Measurements from ENCODE around the gene NCAM2. TPM values are rescaled to one million over a fixed set of nuclear protein-coding genes. Genes with fewer than 3 reads are reported as not detected.

NCAM2 gene
- polyA plus RNA-seq, 3 donors: not detected

GRCh38 chr21:21279193-21279901, 281.1 kb downstream of the NCAM2 start:
- H3K4me1 Mint-ChIP-seq: no peaks in the 10 kb centered on the region
- Histone ChIP-seq H3K9ac (ENCODE audit: insufficient read depth, low read length, poor library complexity, severe bottlenecking) (no peak overlapping the region), H3K79me2 (ENCODE audit: insufficient read depth, low read length) (no peaks in the 10 kb centered on the region), H3K4me3 (replicated peaks in 1 of 3; ENCODE audit: low read depth in 2 of 3, low read length in 3 of 3) (no peak overlapping the region), H2AFZ (ENCODE audit: insufficient read depth, low read depth, low read length, poor library complexity, severe bottlenecking) (no peak overlapping the region), H3K9me3 (replicated peaks in 1 of 2; ENCODE audit: control insufficient read depth in 1 of 2, insufficient read depth in 1 of 2, low read length in 2 of 2) (no peaks in the 10 kb centered on the region), H3K27ac (ENCODE audit: low read depth in 1 of 2, low read length in 2 of 2) (no peak overlapping the region), H3K4me1 (ENCODE audit: control insufficient read depth in 1 of 2, insufficient read depth in 2 of 2, low read length in 2 of 2) (no peaks in the 10 kb centered on the region), H3K27me3 (ENCODE audit: control insufficient read depth in 2 of 2, insufficient read depth in 2 of 2, low read length in 2 of 2) (no peaks in the 10 kb centered on the region), H3K4me2 (replicated peaks; ENCODE audit: extremely low read depth, low read length, poor library complexity, severe bottlenecking) (no peak overlapping the region), H3K36me3 (replicated peaks in 1 of 2; ENCODE audit: control insufficient read depth in 1 of 2, insufficient read depth in 2 of 2, low read length in 2 of 2) (no peaks in the 10 kb centered on the region), H4K20me1 (ENCODE audit: insufficient read depth, low read length) (no peaks in the 10 kb centered on the region)
- H3K27ac Mint-ChIP-seq: no peak overlapping the region
- 94% methylated on average over 10 of the region's 13 CpGs for WGBS (ENCODE audit: insufficient coverage)
- TF ChIP-seq CTCF (IDR thresholded peaks at IDR 0.05): no peak
- intact Hi-C loops (cut with micrococcal nuclease): no loop called here
- no peaks in the 10 kb centered on the region for H3K36me3 Mint-ChIP-seq
- H3K4me3 Mint-ChIP-seq: no peak overlapping the region
- DNase-seq: no peak
- peaks cover 0 to 2% (median 1%) of the 10 kb centered on the region in 3 donors for H3K27me3 Mint-ChIP-seq (ENCODE audit: low read depth in 3 of 3)
- peaks cover 0 to 6% (median 0%) of the 10 kb centered on the region in 7 donors for H3K9me3 Mint-ChIP-seq

GRCh38 chr21:21283810-21284209, 285.6 kb downstream of the NCAM2 start:
- TF ChIP-seq CTCF (IDR thresholded peaks at IDR 0.05): no peak
- Histone ChIP-seq H3K4me2 (replicated peaks; ENCODE audit: extremely low read depth, low read length, poor library complexity, severe bottlenecking) (no peak overlapping the region), H4K20me1 (ENCODE audit: insufficient read depth, low read length) (no peaks in the 10 kb centered on the region), H3K27me3 (ENCODE audit: control insufficient read depth in 2 of 2, insufficient read depth in 2 of 2, low read length in 2 of 2) (no peaks in the 10 kb centered on the region), H3K4me3 (replicated peaks in 1 of 3; ENCODE audit: low read depth in 2 of 3, low read length in 3 of 3) (no peak overlapping the region), H3K79me2 (ENCODE audit: insufficient read depth, low read length) (no peaks in the 10 kb centered on the region), H3K27ac (ENCODE audit: low read depth in 1 of 2, low read length in 2 of 2) (no peak overlapping the region), H3K9me3 (replicated peaks in 1 of 2; ENCODE audit: control insufficient read depth in 1 of 2, insufficient read depth in 1 of 2, low read length in 2 of 2) (no peaks in the 10 kb centered on the region), H3K9ac (ENCODE audit: insufficient read depth, low read length, poor library complexity, severe bottlenecking) (no peak overlapping the region), H3K36me3 (replicated peaks in 1 of 2; ENCODE audit: control insufficient read depth in 1 of 2, insufficient read depth in 2 of 2, low read length in 2 of 2) (no peaks in the 10 kb centered on the region), H2AFZ (ENCODE audit: insufficient read depth, low read depth, low read length, poor library complexity, severe bottlenecking) (no peak overlapping the region), H3K4me1 (ENCODE audit: control insufficient read depth in 1 of 2, insufficient read depth in 2 of 2, low read length in 2 of 2) (no peaks in the 10 kb centered on the region)
- Mint-ChIP-seq H3K9me3 (peaks cover 0 to 3% (median 0%) of the 10 kb centered on the region in 7 donors), H3K27ac (no peak overlapping the region), H3K4me1 (no peaks in the 10 kb centered on the region), H3K4me3 (no peak overlapping the region), H3K27me3 (ENCODE audit: low read depth in 3 of 3) (peaks cover 0 to 2% (median 0%) of the 10 kb centered on the region in 3 donors), H3K36me3 (no peaks in the 10 kb centered on the region)
- DNase-seq: no peak
- intact Hi-C loops (cut with micrococcal nuclease): no loop called here
- no CpG with 5 or more reads among the region's 2 CpGs for WGBS (ENCODE audit: insufficient coverage)

All from CD14-positive monocyte (primary cell).